Measurements from ENCODE around the gene IL1R2.

Gene IL1R2

GRCh38 chr2:102037681-102038080 lies 45.9 kb downstream of the IL1R2 start:
- no peak overlapping the region for H3K4me3 ChIP-seq (ENCODE audit: low read depth, low read length)

GRCh38 chr2:102040229-102040628 lies 48.5 kb downstream of the IL1R2 start:
- no peak overlapping the region for H3K4me3 ChIP-seq (ENCODE audit: low read depth, low read length)

GRCh38 chr2:102041351-102041750 lies 49.6 kb downstream of the IL1R2 start:
- no peak overlapping the region for H3K4me3 ChIP-seq (ENCODE audit: low read depth, low read length)

- H3K4me3 ChIP-seq (ENCODE audit: low read depth, low read length) = no peak overlapping the region
Measured at GRCh38 chr2:102042196-102043081, 50.7 kb downstream of the IL1R2 start.

GRCh38 chr2:102043560-102043959 lies 51.8 kb downstream of the IL1R2 start:
- H3K4me3 ChIP-seq (ENCODE audit: low read depth, low read length) = no peak overlapping the region

- H3K4me3 ChIP-seq (ENCODE audit: low read depth, low read length) = no peak overlapping the region
Measured at GRCh38 chr2:102044235-102044896, 52.6 kb downstream of the IL1R2 start.

GRCh38 chr2:102044967-102045489 lies 53.3 kb downstream of the IL1R2 start:
- no peak overlapping the region for H3K4me3 ChIP-seq (ENCODE audit: low read depth, low read length)

GRCh38 chr2:102045697-102046096 lies 53.9 kb downstream of the IL1R2 start:
- H3K4me3 ChIP-seq (ENCODE audit: low read depth, low read length) = no peak overlapping the region

GRCh38 chr2:102046135-102046986 lies 54.6 kb downstream of the IL1R2 start:
- no peak overlapping the region for H3K4me3 ChIP-seq (ENCODE audit: low read depth, low read length)

- no peak overlapping the region for H3K4me3 ChIP-seq (ENCODE audit: low read depth, low read length)
Measured at GRCh38 chr2:102048465-102048864, 56.7 kb downstream of the IL1R2 start.

GRCh38 chr2:102049756-102050443 lies 58.1 kb downstream of the IL1R2 start:
- no peak overlapping the region for H3K4me3 ChIP-seq (ENCODE audit: low read depth, low read length)

GRCh38 chr2:102050854-102051391 lies 59.2 kb downstream of the IL1R2 start:
- no peak overlapping the region for H3K4me3 ChIP-seq (ENCODE audit: low read depth, low read length)

- no peak overlapping the region for H3K4me3 ChIP-seq (ENCODE audit: low read depth, low read length)
Measured at GRCh38 chr2:102051692-102052277, 60.0 kb downstream of the IL1R2 start.

- H3K4me3 ChIP-seq (ENCODE audit: low read depth, low read length) = no peak overlapping the region
Measured at GRCh38 chr2:102052365-102052764, 60.6 kb downstream of the IL1R2 start.

GRCh38 chr2:102053096-102053495 lies 61.3 kb downstream of the IL1R2 start:
- no peak overlapping the region for H3K4me3 ChIP-seq (ENCODE audit: low read depth, low read length)

- no peak overlapping the region for H3K4me3 ChIP-seq (ENCODE audit: low read depth, low read length)
Measured at GRCh38 chr2:102055346-102055990, 63.7 kb downstream of the IL1R2 start.

- H3K4me3 ChIP-seq (ENCODE audit: low read depth, low read length) = no peak overlapping the region
Measured at GRCh38 chr2:102056079-102056581, 64.4 kb downstream of the IL1R2 start.

- no peak overlapping the region for H3K4me3 ChIP-seq (ENCODE audit: low read depth, low read length)
Measured at GRCh38 chr2:102057502-102058292, 65.9 kb downstream of the IL1R2 start.

Measured in iPS-11a (cell line).